Kidney glomerular epithelial cell (primary cell): Measurements from ENCODE around the gene YWHAH.
A peak's percentile ranks its signal among the peaks of the same experiment; 100 is the strongest.

ENCODE experiments used
- DNase-seq: peaks from one replicate; lab custom pipeline; 2025; lab: John Stamatoyannopoulos, UW

Gene YWHAH

DNA sequence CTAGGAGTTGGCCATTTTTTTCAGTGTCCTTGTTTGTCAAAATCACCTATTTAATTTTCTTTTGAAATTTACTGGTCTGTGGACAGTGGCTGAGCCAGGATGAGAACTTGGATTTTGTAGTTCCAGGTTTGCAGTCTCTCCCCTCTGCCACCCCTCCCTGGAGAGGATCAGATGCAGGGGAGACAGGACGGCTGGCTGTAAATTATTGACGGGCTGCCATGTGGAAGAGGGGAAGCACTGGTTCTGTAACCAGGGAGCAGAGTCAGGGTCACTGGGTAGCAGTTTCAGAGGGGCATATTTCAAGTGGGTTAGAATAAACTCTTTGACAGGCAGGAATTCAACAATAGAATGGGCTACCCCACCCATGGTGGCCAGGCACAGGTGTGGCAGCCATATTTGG, 20.6 kb upstream of the YWHAH start:
- no peak for DNase-seq

DNA sequence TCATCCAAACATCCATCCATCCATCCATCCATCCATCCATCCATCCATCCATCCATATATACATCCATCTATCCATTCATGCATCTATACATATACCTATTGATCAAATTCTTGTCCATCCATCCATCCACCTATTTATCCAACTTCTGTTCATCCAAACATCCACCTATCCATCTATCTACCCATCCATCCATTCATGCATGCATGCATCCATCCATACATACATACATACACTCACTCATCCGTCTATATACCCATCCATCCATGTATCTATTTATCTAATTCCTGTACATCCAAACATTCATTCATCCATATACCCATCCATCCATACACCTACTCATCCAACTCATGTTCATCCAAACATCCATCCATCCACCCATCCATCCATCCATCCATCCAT, 19.3 kb upstream of the YWHAH start:
- no peak for DNase-seq

DNA sequence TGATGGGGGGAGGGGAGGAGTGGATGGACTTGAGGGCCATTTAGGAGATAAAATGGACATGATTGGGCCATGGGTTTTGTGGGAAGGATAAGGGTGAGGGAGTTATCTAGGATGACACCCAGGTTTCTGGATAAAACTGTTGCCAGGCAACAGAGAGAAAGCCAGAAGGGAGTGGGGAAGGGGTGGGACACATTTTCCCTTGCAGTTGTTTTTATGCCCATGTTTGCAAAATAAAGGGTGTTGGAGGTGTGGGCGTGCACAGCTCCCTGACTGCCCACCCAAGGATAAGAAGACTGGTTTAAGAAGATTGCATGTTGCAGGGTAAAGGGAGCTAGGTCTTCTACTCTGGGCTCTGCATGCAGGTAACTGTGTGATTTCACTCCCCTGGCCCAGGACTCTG, 18.3 kb upstream of the YWHAH start:
- no peak for DNase-seq

DNA sequence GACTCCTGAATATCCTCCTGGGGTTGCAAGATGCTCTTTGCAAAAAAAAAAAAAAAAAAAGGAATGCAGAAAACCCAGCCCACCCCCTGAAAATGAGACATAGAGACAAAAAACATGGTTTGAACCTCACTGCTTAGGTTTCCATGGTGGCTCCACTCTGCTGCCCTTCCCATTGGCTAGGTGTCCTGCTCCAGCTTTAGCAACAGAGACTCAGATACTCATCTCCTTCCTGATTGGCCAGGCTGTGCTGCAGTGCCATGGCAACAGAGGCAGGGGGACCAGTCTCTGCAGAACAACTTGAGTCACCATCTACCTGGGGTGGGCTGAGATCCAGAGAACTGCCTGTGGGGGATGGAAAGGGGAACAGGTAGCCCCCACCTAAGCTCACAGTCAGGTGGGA, 17.4 kb upstream of the YWHAH start:
- DNase-seq, result no peak

DNA sequence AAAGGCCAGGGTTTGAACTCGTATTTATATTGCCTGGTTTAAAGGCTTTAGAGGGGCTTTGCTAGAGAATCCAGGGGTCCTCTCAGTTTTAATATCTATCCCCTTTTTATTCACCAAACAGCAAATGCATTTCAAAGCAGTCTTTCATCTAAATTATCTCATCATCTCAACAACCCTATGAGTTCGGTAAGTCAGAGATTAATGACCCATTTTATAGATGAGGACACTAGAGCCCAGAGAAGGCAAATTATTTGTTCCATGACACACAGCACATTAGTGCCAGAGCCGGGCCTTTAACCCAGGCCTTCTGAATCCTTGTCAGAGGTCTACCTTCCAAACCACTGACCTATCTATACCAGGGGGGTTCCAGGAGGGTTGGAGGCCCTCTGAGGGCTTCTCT, 16.8 kb upstream of the YWHAH start:
- no peak for DNase-seq

DNA sequence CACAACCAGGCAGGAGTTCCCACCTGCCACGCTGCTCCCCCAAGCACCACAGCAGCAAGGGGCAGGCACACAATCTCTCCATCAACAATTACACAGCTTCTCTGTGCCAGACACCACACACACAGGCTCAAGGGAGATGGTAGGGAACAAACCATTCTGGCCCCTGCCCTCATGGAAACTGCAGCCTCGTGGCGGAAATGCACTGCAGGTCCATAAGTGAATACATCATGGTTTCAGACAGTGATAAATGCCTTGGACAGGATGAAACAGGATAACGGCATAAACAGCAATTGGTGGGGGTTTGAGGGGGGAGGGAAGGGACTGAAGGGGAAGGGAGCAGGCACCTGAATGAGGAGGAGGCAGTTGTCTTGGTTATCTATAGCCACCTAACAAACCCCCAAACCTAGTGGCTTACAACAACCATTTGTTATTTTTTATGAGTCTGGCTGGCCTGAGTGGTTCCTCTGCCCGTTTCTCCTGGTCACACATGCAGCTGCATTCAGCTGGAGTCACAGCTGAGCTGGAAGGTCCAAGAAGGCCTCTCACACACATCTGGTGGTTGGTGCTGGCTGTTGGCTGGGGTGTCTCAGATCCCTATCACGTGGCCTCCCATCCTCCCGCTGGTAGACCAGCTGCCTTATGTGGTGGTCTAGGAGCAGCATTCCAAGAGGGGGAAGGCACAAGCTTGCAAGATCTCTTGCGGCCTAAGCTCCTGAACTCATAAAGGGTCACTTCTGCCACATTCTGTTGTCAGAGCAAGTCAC, 15.0 kb upstream of the YWHAH start:
- DNase-seq, result no peak

DNA sequence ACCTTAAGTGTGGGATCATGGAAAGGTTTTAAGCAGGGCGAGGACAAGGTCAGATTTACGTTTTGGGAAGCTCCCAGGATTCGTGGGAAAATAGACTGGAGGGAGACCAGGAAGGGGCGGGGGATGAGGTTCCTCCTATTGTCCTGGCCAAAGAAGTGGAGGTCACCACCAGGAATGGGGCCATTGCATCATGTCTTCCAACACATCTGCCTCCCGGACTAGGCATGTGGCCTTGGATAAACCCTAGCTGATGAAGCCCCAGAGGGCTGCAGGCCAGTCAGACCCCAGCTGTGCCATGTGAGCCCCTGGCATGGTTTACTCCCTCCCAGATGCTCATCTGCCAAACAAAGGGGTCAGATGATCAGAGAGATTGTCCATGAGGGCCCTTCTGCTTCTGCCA, 11.5 kb upstream of the YWHAH start:
- no peak for DNase-seq

DNA sequence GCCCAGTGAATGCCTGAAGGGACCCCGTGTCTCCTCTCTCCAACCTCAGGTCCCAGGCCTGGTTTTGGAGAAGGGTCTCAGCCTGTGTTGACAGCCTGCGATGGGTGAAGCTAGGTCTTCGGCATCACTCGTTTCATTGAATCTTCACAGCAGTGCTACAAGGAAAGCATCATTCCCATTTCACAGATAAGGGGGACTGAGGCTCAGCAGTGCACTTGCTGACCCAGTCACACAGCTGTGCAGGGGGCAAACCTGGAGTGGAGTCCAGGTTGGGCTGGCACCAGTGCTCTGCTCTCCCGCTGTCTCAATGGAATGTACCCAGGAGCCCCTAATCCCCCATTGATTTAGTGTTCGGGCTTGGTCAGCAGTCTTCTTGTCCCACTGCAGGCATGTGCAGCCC, 10.9 kb upstream of the YWHAH start:
- no peak for DNase-seq

DNA sequence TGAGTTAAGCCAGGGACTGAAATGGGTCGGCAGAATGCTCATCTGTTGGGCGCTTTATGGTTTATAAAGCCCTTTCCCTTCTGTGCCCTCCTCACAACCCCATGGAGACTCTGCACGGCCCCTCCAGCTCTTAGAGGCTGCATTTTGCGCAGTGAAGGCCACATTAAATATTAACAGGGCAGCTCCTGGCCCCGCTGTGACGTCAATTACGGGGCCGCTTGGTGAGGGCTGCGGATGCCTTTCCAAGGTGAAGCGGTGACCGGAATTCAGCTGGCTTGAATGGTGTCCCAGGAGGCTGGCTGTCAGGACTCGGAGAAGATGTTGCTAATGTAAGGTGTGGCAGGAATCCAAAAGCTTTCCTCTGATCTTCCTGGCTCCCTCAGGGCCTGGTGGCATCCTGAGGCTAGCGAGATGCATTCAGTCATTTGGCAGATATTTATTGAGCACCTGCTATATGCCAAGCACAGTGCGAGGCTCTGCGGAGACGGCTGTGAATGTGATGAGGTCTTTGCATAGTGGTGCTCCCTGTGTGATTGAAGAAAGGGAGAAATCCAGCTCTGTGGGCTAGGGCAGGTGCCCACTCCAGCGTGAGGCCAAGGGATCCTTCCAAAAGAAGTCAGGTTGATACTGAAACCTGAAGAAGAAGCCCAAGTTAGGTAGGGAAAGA, 10.4 kb upstream of the YWHAH start:
- DNase-seq, result no peak

DNA sequence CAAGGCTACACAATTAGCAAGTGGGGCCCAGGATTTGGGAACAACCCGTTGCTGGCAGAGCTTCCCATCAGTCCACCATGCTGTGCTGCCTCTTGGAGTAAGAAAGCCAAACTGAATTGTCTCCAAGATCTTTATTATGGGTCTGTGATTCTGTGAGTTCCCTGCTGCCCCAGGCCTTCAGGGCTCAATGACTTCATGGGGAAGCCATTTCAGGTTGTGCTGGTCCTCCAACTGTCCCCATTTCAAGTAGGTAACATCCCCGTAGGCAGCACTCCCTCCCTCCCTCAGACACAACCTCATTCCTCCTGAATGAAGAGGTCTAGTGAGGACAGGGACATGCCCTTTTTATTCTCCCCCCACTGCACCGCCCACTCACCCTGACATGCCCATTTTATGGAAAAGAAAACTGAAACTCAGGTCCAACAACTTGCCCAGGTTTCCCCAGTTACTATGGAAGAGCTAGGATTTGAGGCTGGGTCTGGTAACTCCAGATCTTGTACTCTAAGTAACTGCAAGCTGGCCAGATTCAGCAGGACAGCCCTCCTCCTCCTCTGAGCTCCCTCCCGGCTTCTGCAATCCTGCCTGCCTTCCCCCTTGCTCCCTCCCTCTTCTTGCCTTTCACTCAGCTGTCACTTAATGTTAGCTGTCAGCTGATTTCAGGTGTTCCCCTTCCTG, 8.2 kb upstream of the YWHAH start:
- DNase-seq, result no peak

DNA sequence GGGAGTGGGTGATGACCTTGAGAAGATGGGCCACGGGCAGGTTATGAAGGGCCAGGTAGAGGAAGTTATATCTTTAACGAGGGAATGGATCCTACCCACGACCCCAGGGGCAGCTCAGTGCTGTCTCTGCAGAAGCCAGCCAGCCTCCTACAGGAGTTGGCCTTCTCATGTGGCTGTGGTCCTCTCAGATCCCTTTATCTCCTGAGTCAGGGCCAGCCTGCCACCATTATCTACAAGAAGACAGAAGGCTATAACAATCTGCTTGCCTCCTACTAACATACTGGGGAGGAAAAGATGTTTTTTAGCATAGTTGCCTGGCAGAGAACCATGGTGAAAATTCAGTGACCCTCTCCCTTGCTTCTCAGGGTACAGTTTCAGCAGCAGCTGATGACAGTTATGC, 7.0 kb upstream of the YWHAH start:
- DNase-seq, result no peak

DNA sequence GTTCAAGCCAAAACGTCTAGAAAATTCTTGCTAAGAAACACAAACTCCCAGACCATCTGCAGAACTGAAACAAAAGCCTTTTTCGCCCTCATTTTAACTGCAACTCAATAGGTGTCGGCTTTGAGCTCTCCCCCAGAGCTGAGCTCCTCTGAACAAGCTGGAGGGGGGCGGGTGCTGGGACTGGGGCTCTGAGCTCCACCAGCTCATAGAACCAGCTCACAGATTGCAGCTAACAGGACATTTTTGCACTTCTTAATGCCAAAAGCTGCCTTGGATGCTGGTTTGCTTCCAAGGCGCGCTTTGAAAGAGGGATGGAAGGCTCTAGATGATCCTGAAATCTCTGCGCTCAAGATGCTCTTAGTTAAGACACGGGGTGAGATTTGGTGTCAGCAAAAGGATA, 6.0 kb upstream of the YWHAH start:
- DNase-seq, result no peak

DNA sequence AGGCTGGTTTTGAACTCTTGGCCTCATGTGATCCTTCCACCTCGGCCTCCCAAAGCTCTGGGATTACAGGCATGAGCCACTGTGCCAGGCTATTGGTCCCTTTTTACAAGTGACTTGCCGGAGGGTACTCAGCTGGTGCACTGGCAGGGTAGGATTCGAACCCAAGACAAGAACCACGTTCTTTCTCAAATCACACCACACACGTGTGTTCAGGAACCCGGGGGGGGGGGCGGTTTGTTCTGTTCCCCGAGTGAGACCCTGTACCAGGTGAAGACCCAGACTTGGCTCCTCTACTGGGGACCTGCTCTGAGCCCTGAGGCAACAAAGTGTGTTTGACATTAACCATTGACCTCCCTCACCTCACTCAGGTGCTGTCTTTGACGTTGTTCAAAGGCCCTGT, 3.8 kb upstream of the YWHAH start:
- DNase-seq, result no peak

DNA sequence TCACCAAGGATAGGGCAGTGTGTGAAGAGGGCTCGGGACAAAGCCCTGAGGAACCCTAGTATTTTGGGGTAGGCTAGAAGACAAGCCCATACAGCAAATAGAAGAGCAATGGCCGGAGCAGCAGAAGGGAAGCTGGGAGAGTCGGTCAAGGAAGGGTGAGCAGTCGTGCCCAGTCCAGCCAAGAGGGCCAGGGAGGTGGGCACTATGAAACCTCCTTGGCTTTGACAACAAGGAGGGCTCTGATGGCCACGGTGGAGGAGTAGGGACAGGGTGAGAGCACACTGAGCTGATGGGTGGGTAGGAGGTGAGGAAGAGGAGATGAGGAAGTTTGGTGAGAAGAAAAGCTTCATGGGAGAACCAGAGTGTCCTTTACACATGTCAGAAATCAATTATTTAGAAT, 2.2 kb upstream of the YWHAH start:
- no peak for DNase-seq

DNA sequence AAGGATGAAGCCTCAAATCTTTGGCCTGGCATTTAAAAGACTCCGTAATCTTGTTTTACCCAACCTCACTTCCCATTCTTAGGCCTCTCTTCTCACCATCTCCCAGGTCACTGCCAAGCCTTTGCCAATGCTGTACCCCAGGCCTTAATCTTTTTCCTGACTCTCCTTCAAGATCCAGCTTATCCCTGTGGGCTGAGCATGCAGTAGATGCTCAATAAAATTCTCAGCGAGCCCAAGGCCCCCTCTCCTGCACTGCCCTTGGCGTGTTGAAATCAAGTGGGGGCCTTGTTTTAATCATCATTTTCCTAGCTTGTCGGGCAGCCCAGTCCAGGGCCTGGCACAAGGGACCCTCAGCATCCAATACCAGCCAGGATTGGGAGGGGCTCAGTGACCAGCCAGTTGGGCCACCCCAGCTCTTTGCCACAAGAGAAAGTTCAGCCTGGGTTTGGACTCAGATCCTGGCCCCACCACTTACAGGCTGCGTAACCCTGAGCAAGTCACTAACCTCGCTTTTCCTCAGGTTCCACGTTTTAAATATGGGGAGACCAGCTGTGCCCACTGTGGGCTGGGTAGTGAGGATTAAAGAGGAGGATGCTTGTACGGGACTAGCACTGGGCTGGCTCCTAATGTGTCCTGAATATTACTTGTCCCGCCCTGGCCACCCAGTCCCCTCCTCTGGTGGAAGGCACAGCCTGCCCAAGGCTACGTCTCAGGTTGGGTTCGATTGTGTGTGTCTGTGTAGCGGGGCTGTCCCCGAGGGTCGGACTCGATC, 943 bp upstream of the YWHAH start:
- no peak for DNase-seq

DNA sequence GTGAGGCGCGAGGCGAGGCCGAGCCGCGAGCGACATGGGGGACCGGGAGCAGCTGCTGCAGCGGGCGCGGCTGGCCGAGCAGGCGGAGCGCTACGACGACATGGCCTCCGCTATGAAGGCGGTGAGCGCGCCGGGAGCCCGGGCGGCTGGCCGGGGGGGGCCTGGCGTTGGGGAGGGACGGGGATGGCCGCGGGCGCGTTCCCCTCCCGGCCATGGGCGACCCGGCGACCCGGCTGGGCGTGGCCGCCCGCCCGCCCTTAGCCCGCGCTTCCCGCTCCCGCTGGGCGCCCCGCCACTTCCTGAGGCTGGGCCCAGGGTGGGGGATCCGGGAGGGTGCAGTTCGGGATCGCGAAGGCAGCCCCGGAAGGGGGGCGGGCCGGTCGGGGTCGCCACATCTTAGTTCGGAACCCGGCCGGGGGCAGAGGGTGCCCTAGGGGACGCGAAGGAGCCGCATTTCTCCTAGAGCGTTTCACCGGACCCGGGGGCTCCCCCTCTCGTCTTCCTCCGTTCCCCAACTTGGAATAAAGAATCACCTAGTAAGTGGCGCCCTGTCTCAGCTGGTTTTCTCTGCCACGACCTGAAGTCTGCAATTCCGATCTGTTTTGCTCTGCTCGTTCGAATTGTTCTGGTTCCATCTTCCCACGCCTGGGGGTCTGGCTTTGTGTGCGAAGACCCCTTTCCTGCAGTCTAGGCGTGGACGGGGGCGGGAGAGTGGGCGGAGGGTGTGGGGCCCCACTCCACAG, 536 bp downstream of the YWHAH start:
- no peak for DNase-seq

DNA sequence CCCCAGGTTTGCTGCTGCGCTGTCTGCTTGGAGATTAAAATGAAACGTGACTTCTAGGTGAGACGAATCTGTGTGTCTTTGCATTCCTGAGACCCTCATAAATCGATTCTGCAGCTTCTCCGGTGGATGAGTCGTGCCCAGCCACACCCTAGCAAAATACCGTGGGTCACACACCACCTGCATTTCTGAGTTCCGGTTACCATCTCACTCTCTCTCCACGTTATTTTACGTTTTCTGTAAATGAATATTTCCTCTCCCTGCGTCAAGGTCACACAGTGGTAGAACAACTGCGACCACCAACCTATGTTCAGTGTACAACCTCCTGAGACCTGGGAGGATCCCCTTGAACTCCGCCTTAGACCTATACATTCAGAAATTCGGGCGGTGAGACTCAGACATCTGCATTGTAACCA, 1.1 kb downstream of the YWHAH start:
- no peak for DNase-seq

DNA sequence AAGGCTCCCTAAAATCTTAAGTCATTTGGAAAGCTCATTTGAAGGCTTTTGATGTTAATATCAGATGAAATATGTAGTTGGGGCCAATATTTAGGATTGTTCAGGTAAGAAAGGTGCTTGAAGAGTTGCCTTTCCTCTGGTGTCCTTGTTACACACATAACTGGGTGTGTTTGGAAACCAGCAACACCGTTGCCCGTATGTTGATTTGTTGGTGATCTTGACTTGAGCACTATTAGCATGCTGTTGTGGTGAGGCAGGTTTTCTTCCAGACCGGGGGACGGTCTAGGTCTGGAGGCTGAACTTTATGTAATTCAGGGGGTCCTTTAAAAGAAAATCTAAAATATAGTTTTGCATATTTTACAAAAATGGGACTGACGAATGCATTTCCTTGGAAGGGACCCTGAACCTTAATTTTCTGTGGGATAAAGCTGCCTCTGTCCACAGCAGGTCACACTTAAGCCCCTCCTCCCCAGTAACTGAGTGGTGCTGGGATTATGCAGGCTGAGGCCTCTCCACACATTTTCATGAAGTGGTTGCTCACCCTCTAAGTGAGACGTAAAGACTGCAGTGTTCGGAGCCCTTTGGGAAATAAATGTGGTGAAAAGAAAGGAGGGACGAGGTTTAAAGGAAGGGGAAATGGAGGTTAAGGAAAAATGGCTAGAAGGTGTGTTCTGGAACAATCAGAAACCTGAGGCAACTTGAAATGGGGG, 1.8 kb downstream of the YWHAH start:
- DNase-seq, result no peak

DNA sequence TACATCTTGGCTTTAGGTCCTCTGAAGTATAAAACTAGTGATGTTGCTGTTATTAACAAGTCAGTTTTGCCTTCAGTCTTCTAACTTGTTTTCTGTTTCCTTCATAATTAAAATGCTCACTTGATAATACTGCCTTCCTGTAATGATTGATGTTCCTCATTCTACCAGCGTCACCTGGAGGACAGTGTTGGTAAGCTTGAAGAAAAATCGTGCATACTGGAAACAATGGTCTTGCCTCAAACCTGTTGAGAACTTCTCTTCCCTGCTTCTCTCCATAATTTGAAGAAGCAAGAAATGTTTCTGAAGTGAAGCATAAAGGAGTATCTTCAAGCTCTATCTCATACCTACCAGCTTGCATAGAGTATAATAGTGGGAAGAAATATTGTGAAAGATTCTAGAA, 3.0 kb downstream of the YWHAH start:
- DNase-seq, result peak; percentile 45

DNA sequence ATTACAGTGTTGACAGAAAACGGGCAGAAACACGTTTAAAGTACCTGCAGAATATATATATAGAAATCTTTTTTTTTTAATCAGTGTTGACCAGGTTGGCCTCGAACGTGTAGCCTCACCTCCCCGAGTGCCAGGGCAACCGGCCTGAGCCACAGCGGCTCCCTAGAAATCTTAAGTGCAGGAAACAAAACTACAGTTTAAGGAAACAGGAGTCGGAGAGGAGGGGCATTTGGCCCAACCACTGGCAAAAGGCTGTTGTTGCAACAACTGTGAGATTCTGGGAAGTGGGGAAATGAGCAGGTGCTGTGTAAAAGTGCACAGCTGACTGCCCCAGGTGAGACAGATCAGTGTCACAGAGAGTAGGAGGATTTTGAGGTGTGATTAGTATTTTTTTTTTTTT, 3.7 kb downstream of the YWHAH start:
- DNase-seq, result no peak

DNA sequence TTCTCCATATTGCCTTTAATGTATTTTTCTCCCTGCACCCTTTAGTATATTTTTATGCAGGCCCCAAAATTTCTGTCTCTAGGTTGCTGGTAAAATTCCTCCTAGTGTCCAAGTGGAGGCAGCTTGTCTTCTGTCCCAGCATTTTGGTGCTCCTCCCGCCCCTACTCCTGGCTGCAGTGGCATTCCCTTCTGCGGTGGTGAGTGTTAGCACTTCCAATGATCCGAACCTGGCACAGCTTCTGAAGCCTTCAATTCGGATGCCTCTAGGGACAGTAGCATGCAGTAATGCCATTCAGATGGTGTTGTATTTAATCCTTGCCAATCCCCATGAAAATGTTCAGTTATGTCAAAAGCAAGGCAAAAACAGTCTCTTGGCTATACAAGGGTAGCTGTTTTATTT, 5.9 kb downstream of the YWHAH start:
- no peak for DNase-seq
